Activated CD4-positive, alpha-beta T cell treated with anti-CD3 and anti-CD28 coated beads, Interleukin-10, Interleukin-2, amounts not matched to agents 100 ng/mL and 50 ng/mL, durations not matched to agents 16 hours and 8 hours (primary cell): Measurements from ENCODE around the gene ALDH1L1.
A peak's percentile ranks its signal among the peaks of the same experiment; 100 is the strongest.

ENCODE experiments used
- DNase-seq: peaks from one replicate; pipeline ENCODE4 v3.0.0-alpha.2; 2020

Gene ALDH1L1

GRCh38 chr3:126117212-126117611 is 63.2 kb downstream of the ALDH1L1 start:
- no peak for DNase-seq

- no peak for DNase-seq
Measured at GRCh38 chr3:126116526-126116925, 63.9 kb downstream of the ALDH1L1 start.

GRCh38 chr3:126114443-126115386 is 65.7 kb downstream of the ALDH1L1 start:
- DNase-seq, result no peak

- DNase-seq, result peak; percentile 7
Measured at GRCh38 chr3:126113733-126114442, 66.5 kb downstream of the ALDH1L1 start.

DNA sequence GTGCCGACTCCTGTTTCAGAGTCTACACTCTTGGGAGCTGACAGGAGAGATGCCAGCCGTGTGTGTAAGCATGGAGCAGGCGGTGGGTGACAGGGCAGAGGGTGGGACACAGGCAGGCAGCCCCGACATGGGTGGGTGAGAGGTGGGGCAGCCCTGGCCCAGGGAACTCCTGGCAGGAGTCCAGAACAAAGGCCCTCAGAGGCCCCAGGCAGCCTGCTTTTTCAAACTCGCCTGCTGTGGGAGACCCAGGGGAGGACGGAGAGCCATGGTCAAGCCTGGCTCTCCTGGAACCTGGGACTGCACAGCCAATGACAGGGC is 67.2 kb downstream of the ALDH1L1 start:
- no peak for DNase-seq

DNA sequence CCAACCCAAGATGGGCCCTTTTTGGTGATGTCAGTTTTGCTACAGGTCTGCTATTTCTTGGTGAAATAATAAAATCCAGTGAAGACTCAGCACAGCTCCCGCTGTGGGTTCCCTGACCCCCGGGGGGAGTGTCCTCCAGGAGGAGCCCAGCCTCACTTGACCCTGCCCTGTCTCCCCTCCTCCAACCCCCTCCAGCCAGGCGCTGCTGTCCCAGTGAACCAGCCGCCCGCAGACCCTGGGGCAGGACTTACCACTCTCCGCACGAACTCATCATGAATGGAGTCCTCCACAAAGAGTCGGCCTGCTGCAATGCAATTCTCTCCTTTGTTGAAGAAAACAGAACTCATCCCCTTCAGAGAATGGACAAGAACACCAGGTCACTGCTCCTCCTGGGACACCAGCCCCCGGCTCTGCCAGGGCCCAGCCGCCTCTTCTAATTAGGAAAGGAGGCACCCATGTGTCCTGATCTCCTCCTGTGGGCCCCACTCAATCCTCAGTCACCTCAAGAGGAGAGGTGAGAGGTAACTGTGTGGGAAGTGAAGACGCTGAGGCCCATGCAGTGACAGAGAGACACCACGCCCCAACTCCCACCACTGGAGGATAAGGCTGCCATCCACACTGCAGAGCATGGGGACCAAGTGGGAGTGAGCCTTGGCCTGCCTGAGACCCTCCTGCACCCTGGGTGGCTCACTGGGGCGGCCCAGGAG is 67.7 kb downstream of the ALDH1L1 start:
- no peak for DNase-seq

DNA sequence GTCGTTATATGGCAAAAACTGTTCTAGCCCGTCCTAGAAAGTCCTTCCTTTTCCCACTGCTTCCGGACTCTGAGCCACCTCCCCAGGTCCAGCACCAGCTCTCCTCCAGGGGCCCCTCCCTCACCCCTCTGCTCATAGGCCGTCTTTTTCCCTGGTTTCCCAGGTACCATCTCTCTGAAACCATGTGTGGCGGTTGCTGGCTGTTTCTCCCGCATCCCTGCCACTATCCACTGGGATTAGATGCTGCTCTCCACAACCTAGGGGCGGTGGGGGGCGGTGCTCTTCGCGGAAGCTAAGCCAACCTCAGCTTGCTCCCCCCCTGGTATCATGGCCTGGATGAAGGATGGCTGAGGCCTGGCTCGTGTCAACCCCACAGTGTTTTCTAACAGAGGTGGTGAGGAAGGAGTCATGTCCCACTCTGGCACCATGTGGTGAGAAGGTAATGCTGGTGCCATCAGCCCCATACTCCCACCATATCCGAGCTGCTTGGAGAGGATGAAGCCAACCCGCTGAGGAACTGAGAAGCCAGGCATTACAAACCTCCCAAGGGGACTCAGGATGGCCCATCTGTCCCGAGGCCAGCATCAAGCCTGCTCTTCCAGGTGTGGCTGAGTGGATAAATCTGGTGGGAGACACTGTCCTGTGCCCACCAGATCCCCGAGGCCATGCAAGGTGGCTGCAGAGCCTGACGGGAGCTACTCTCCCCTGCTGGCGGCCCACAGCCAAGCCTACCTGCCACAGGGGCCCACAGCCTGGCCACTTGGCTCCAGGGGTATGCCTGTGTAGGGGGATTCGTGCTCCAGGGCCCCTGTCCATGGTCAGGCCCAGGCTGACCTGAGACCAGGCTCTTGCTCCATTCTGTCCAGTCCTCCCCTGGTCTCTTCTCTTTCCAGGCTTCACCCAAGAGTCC is 68.6 kb downstream of the ALDH1L1 start:
- no peak for DNase-seq

- no peak for DNase-seq
Measured at GRCh38 chr3:126111126-126111551, 69.2 kb downstream of the ALDH1L1 start.

- DNase-seq, result no peak
Measured at GRCh38 chr3:126110431-126111125, 69.8 kb downstream of the ALDH1L1 start.

DNA sequence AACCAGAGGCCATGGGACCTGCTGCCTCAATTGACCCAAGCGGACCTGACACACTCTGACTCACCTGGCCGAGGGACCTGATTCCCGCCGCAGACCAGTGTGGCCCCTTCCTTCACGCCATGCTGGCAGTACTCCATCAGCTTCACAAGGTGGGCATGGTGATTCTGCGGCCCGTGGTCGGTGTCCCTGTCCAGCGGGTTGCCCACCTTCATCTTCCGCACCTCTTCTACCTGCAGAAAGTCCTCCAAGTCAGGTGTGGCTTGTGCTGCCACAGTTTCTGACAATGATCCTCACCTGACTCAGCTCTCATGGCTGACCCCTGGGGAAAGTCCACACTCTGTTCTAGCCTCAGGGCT is 70.5 kb downstream of the ALDH1L1 start:
- no peak for DNase-seq

DNA sequence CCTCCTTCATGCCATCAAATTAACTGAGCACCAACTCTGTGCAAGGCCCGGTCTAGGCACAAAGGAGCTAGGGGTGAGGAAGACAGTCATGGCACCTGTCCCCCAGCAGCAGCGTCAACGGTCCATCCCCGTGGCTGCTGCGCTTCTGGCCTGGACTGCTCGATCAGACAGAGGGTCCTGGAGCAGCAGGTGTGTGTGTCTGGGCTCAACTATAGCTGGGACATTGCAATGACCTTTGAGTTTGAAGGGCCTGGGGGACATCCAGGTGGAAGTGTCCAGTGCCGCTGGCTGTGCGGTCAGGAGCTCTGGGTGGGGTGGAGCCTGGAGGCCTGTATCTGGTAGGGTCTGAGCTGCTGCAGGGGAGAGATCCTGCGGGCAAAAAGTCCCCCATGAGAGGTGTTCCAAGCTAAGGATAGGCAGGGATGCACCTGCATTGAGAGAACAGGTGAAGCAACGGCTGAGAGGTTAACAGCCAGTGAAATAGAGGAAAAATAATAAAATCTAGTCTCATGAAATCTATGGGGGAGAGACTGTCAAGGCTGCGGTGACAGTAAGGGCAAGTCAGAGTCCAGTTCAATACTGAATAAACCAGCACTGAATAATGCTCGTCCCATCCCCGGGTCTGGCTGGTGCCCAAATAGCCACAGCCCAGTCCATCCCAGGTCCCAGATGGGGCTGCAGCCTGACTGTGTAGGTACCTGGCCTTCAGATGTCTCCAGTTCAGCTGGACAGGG is 71.1 kb downstream of the ALDH1L1 start:
- DNase-seq, result no peak

- no peak for DNase-seq
Measured at GRCh38 chr3:126108676-126109050, 71.7 kb downstream of the ALDH1L1 start.

GRCh38 chr3:126107957-126108675 is 72.3 kb downstream of the ALDH1L1 start:
- no peak for DNase-seq

DNA sequence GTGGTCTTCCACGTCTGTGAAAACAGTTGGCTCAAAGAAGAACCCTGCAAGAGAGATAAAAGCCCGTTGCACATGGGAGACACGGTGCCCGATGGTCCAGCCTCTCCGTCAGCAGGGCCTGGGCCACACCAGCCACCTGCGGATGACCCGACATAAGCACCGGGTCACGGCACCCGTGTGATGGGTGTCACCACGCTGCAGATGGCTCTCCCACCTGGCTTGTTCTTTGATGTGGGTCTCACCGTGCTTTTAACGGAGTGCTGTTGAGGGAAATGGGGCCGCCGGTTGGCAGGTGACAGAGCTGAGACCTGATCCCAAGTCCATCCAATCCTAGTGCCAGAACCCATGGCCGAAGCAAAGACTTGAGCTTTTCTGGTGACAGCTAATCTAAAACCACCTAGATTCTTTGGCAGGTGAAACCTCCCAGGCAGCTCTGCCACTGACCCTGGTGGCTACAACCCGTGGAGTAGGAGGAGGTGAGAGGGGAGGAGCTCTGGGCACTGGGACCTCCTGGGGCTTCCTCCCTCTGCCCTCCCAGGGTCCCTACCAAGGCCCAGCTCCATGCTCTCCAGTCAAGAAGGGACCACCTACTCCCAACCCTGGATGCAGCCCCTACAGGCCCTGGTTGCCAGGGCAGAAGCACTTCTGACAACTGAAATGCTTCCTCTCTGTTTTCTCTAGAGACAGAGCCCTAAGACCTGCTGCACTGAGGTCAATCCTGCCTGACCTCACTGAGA is 73.0 kb downstream of the ALDH1L1 start:
- DNase-seq, result no peak

DNA sequence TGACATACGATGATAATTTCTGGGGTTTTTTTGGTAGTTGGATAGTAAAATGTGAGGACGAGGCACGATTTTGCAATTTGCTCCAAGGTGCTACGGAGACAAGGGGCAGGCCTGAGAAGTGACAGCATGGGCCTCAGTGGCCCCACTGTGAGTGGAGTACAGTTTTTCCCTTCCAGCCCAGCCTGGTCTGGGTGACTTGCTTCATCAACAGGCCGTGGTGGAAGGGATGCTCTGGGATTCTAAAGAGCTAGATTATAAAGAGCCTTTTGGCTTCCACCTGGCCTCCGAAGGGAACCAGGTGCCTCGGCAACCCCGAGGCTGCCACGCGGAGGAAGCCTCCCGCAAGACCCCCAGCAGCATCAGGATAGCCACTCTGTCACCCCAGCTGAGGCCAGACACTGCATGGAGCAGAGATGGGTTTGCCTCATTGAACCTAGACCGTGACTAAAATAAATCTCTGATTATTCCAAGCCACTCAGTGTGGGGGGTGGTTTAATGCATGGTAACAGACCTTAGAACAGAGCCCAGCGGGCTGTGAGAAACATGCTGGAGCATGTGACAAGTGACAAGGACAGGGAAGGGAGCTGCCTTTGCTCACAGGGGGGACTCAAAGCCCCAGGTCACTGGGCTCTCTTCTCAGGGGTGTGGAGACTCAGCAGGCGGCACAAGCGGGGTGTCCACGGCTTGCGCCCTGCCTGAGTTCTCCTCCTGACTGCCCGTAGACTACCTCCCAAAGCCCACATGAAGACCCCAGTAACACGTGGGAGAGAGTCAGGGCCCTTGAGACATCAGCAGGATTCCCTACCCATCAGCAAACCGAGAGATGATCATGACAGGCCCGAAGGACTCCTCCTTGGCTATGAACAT is 73.8 kb downstream of the ALDH1L1 start:
- DNase-seq, result no peak

DNA sequence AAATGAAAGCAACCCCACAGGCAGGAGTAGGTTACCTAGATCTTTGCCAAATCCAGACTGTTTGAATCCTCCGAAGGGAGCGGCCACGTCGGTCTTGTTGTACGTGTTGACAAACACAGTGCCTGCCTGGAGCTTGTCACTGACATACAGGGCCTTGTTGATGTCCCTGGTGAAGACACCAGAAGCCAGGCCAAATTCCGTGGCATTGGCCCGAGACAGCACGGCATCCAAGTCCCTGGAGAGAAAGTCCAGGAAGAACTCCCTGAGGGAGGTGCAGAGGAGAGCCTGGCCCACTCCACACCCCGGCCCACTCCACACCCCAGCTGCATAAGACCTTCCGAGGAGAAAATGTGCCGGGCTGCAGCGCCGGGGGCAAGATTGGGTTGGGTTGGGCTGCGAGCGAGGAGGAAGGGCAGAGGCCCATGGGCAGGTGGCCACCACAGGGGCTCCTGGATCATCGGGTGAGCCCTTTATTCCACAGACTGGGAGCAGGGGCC is 74.6 kb downstream of the ALDH1L1 start:
- no peak for DNase-seq

DNA sequence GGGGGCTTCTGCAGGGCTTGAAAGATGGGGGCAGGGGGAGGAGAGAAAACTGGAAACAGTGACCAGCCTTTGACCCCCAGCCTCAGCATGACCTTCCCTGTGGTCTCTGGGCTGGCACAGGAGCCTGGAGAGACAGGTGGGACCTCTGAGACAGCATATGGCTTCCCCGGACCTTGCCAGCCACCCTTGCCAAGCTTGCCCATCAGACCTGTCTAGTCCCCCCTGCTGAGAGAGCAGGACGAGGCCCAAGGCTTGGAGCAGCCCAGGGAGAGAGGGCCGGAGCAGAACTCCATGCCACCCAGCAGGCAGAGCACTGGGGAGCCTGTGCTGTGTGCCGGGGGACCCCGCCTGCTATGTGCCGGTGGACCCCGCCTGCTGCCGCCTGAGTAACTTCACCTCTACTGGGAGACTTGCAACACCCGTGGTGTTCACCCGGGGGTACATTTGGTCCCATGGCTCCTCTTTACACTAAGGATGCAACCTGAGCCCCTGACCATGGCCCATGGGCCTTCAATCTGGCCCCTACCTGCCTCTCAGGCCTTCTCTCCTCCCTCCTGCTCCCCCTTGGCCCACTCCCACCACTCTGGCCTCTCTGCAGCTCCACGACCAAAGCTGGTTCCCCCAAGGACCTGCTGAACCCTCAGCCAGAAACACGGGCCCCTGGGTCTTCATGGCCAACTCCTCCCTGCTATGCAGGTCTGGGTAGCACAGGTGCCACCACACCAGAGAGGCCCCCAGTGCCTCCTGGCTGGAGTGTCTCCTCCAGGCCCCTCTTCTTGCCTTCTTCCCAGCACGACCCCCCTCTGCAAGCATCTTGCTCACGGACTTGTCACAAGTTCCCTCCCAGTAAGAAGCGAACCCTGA is 75.4 kb downstream of the ALDH1L1 start:
- no peak for DNase-seq
